HepG2 (cell line): ENCODE results near the gene NEDD8. TPM values are rescaled to one million over a fixed set of nuclear protein-coding genes. Genes with fewer than 3 reads are reported as not detected.

ENCODE experiments used
- AGO2 ChIP-seq: fragments of 200-400 bp; formaldehyde crosslinking; optimal IDR thresholded peaks from 2 replicates; pipeline ENCODE3; 2017; ENCODE audit warnings: mild to moderate bottlenecking, low read depth, low read length, moderate library complexity
- ATF3 ChIP-seq: sonication (generic); formaldehyde crosslinking; IDR thresholded peaks from 2 replicates; pipeline ENCODE4 v1.4.0; 2020; ENCODE audit warnings: missing genetic modification reagents
- ATM ChIP-seq: fragments of 450-650 bp; IDR thresholded peaks from 2 replicates; pipeline ENCODE4 v1.7.1; 2017; ENCODE audit warnings: mild to moderate bottlenecking, borderline replicate concordance
- CBX2 ChIP-seq, 2 experiments: fragments of 200-600 bp in 1 of 2; sonication (generic); formaldehyde crosslinking in 1 of 2; IDR thresholded peaks; 2 replicates each; pipeline versions ENCODE4 v1.7.0 to v1.8.1; 2018 to 2022; ENCODE audit warnings: low read depth in 2 of 2, low read length in 1 of 2, mild to moderate bottlenecking in 1 of 2, missing genetic modification reagents in 1 of 2
- CERS6 ChIP-seq: sonication (generic); formaldehyde crosslinking; IDR thresholded peaks from 2 replicates; pipeline ENCODE4 v1.5.0; 2020; ENCODE audit warnings: missing genetic modification reagents
- FLYWCH1 ChIP-seq: sonication (generic); formaldehyde crosslinking; IDR thresholded peaks from 2 replicates; pipeline ENCODE4 v1.8.1; 2023; ENCODE audit warnings: mild to moderate bottlenecking, missing genetic modification reagents
- GATAD1 ChIP-seq: IDR thresholded peaks from 2 replicates; pipeline ENCODE4 v1.6.1; 2016; ENCODE audit warnings: missing genetic modification reagents, missing compliant biosample characterization
- GATAD2A ChIP-seq: IDR thresholded peaks from 2 replicates; pipeline ENCODE4 v1.6.1; 2016
- HNRNPH1 ChIP-seq: fragments of 200-400 bp; formaldehyde crosslinking; optimal IDR thresholded peaks from 2 replicates; pipeline ENCODE3; 2017; ENCODE audit warnings: mild to moderate bottlenecking, low read depth, low read length
- MED8 ChIP-seq: sonication (generic); formaldehyde crosslinking; IDR thresholded peaks from 2 replicates; pipeline ENCODE4 v1.8.1; 2023; ENCODE audit warnings: mild to moderate bottlenecking, missing genetic modification reagents; ENCODE audit not compliant: insufficient replicate concordance
- POLR2A ChIP-seq, 2 experiments: IDR thresholded peaks; 2 replicates each; pipeline ENCODE4 v1.6.1; 2011; ENCODE audit warnings: low read depth in 2 of 2, low read length in 2 of 2, mild to moderate bottlenecking in 1 of 2, moderate library complexity in 1 of 2; ENCODE audit not compliant: insufficient read depth in 1 of 2
- RBM39 ChIP-seq: fragments of 200-400 bp; formaldehyde crosslinking; IDR thresholded peaks from one replicate; pipeline ENCODE4 v1.6.1; 2018; ENCODE audit warnings: antibody characterized with exemption, mild to moderate bottlenecking, low read depth, low read length; ENCODE audit not compliant: poor library complexity, severe bottlenecking
- SCMH1 ChIP-seq: sonication (generic); formaldehyde crosslinking; IDR thresholded peaks from 2 replicates; pipeline ENCODE4 v1.9.0; 2021; ENCODE audit warnings: missing genetic modification reagents, mild to moderate bottlenecking, borderline replicate concordance
- SP2 ChIP-seq: sonication (generic); formaldehyde crosslinking; IDR thresholded peaks from 2 replicates; pipeline ENCODE4 v1.5.1; 2020; ENCODE audit warnings: mild to moderate bottlenecking, missing genetic modification reagents
- U2AF2 ChIP-seq: fragments of 200-400 bp; formaldehyde crosslinking; IDR thresholded peaks from 2 replicates; pipeline ENCODE4 v1.6.1; 2017; ENCODE audit warnings: low read depth, mild to moderate bottlenecking, low read length
- ZBTB10 ChIP-seq: sonication (generic); formaldehyde crosslinking; IDR thresholded peaks from 2 replicates; pipeline ENCODE4 v1.4.0; 2020; ENCODE audit warnings: missing genetic modification reagents, borderline replicate concordance
- ZFP36L1 ChIP-seq: sonication (generic); formaldehyde crosslinking; IDR thresholded peaks from 2 replicates; pipeline ENCODE4 v1.8.0; 2022; ENCODE audit warnings: mild to moderate bottlenecking, missing genetic modification reagents, moderate library complexity
- ZFX ChIP-seq: sonication (generic); formaldehyde crosslinking; IDR thresholded peaks from 2 replicates; pipeline ENCODE4 v1.4.0; 2020; ENCODE audit warnings: mild to moderate bottlenecking, low read depth, missing genetic modification reagents, moderate library complexity
- ZNF362 ChIP-seq: sonication (generic); formaldehyde crosslinking; IDR thresholded peaks from 2 replicates; pipeline ENCODE4 v1.4.0; 2020; ENCODE audit warnings: missing genetic modification reagents, mild to moderate bottlenecking, borderline replicate concordance
- ZNF430 ChIP-seq: sonication (generic); formaldehyde crosslinking; IDR thresholded peaks from 2 replicates; pipeline ENCODE4 v1.9.0; 2021; ENCODE audit warnings: mild to moderate bottlenecking, missing genetic modification reagents
- ZNF547 ChIP-seq: sonication (generic); formaldehyde crosslinking; IDR thresholded peaks from 2 replicates; pipeline ENCODE4 v1.5.1; 2020; ENCODE audit warnings: mild to moderate bottlenecking, missing genetic modification reagents
- ZNF605 ChIP-seq: sonication (generic); formaldehyde crosslinking; IDR thresholded peaks from 2 replicates; pipeline ENCODE4 v1.8.0; 2022; ENCODE audit warnings: mild to moderate bottlenecking, missing genetic modification reagents
- ZNF660 ChIP-seq: sonication (generic); formaldehyde crosslinking; IDR thresholded peaks from 2 replicates; pipeline ENCODE4 v1.5.1; 2020; ENCODE audit warnings: mild to moderate bottlenecking, low read depth, missing genetic modification reagents, borderline replicate concordance
- ZSCAN29 ChIP-seq: sonication (generic); formaldehyde crosslinking; conservative IDR thresholded peaks from 2 replicates; pipeline ENCODE4 v1.4.0; 2020; ENCODE audit warnings: mild to moderate bottlenecking, missing genetic modification reagents
- polyA plus RNA-seq, 8 experiments: library from polyadenylated mRNA; depleted of rRNA in 3 of 8; stranded (reverse) in 7 of 8; unstranded in 1 of 8; fragments of >200 nt; fragmentation: Illumina TruSeq in 4 of 8; extraction: Trizol in 4 of 8; gene quantifications; 2 replicates each; pipeline versions ENCODE4 v1.2.1 to v1.2.3, GENCODE V29; 2011 to 2016; ENCODE audit warnings: low read depth in 4 of 8, missing spikeins in 1 of 8, mixed read lengths in 1 of 8; ENCODE audit not compliant: insufficient read depth in 1 of 8
- total RNA-seq, 5 experiments: library from RNA; depleted of rRNA; stranded (reverse); fragments of >200 nt; fragmentation: Illumina TruSeq; extraction: Trizol; gene quantifications; 2 replicates each; pipeline ENCODE4 v1.2.3, GENCODE V29; 2016; ENCODE audit warnings: low read depth in 1 of 5

NEDD8 gene
- total and polyA plus RNA-seq, 2 of the 13 experiments (the other 11 are each of a cell fraction or from before 2014, with no cell fraction given) = 535 to 713 TPM

- TF ChIP-seq MED8 (CRISPR knock-in tag) (peak; percentile 88), ZSCAN29 (CRISPR knock-in tag) (peak; percentile 97), GATAD2A (CRISPR knock-in tag) (peak; percentile 89), FLYWCH1 (CRISPR knock-in tag) (no peak), SCMH1 (CRISPR knock-in tag) (no peak), SP2 (CRISPR knock-in tag) (peak; percentile 73), AGO2 (peak; percentile 100), HNRNPH1 (peak; percentile 95), POLR2A (IDR thresholded peaks at IDR 0.05; ENCODE audit: insufficient read depth in 1 of 2, low read depth in 2 of 2, low read length in 2 of 2) (peak in 1 of 2 experiments; percentile 98; a peak in 2 of 4 replicates), CERS6 (CRISPR knock-in tag) (peak; percentile 23; the same call in 1 of the 2 replicates), CBX2 (IDR thresholded peaks at IDR 0.05; ENCODE audit: low read depth, low read length) (no peak), CBX2 (CRISPR knock-in tag; IDR thresholded peaks at IDR 0.05; ENCODE audit: low read depth) (no peak), ATM (no peak), ZNF660 (CRISPR knock-in tag) (peak; percentile 69; the same call in 1 of the 2 replicates), ZBTB10 (CRISPR knock-in tag) (peak; percentile 74; the same call in 1 of the 2 replicates), ZNF547 (CRISPR knock-in tag) (peak; percentile 98), ZNF362 (CRISPR knock-in tag) (peak; percentile 77; the same call in 1 of the 2 replicates), U2AF2 (no peak; the same call in 1 of the 2 replicates), ZFX (peak; percentile 91), RBM39 (peak; percentile 99), ZFP36L1 (CRISPR knock-in tag) (peak; percentile 98; the same call in 1 of the 2 replicates), GATAD1 (CRISPR knock-in tag) (peak; percentile 99), ZNF430 (CRISPR knock-in tag) (peak; percentile 99), ATF3 (CRISPR knock-in tag) (peak; percentile 70; the same call in 1 of the 2 replicates), ZNF605 (peak; percentile 100)
These were observed 19.0 kb downstream of the NEDD8 start, which contains the start of gene CHMP4A (continued) for GRCh38 chr14:24212924-24213865.
